ENCODE results near the gene PARN.

Gene PARN

GRCh38 chr16:14499110-14499509 is 130.9 kb downstream of the PARN start:
- no peak for DNase-seq (ENCODE audit: low spot score)

GRCh38 chr16:14497245-14498082 is 132.6 kb downstream of the PARN start:
- DNase-seq (ENCODE audit: low spot score): no peak

GRCh38 chr16:14496786-14497185 is 133.3 kb downstream of the PARN start:
- no peak for DNase-seq (ENCODE audit: low spot score)

GRCh38 chr16:14496047-14496770 is 133.9 kb downstream of the PARN start:
- no peak for DNase-seq (ENCODE audit: low spot score)

GRCh38 chr16:14495213-14496046 is 134.6 kb downstream of the PARN start:
- no peak for DNase-seq (ENCODE audit: low spot score)

- no peak for DNase-seq (ENCODE audit: low spot score)
Measured at GRCh38 chr16:14494396-14494966, 135.6 kb downstream of the PARN start.

- DNase-seq (ENCODE audit: low spot score): no peak
Measured at GRCh38 chr16:14493791-14494190, 136.3 kb downstream of the PARN start.

GRCh38 chr16:14492614-14493013 is 137.4 kb downstream of the PARN start:
- DNase-seq (ENCODE audit: low spot score): no peak

GRCh38 chr16:14491861-14492529 is 138.1 kb downstream of the PARN start:
- DNase-seq (ENCODE audit: low spot score): no peak

- no peak for DNase-seq (ENCODE audit: low spot score)
Measured at GRCh38 chr16:14490235-14490634, 139.8 kb downstream of the PARN start.

- DNase-seq (ENCODE audit: low spot score): peak; percentile 59
Measured at GRCh38 chr16:14489460-14489859, 140.6 kb downstream of the PARN start.

- no peak for DNase-seq (ENCODE audit: low spot score)
Measured at GRCh38 chr16:14487579-14487978, 142.5 kb downstream of the PARN start.

GRCh38 chr16:14486520-14487303 is 143.3 kb downstream of the PARN start:
- DNase-seq (ENCODE audit: low spot score): peak; percentile 73

- no peak for DNase-seq (ENCODE audit: low spot score)
Measured at GRCh38 chr16:14485811-14486519, 144.1 kb downstream of the PARN start.

- DNase-seq (ENCODE audit: low spot score): no peak
Measured at GRCh38 chr16:14485121-14485551, 144.9 kb downstream of the PARN start.

GRCh38 chr16:14483819-14484385 is 146.2 kb downstream of the PARN start:
- peak; percentile 65 for DNase-seq (ENCODE audit: low spot score)

- DNase-seq (ENCODE audit: low spot score): no peak
Measured at GRCh38 chr16:14476183-14476582, 153.9 kb downstream of the PARN start.

GRCh38 chr16:14475370-14476139 is 154.5 kb downstream of the PARN start:
- no peak for DNase-seq (ENCODE audit: low spot score)

GRCh38 chr16:14473488-14473887 is 156.6 kb downstream of the PARN start:
- no peak for DNase-seq (ENCODE audit: low spot score)
